IPS-NIHi7 (cell line): ENCODE data around the gene AVPR2.

Experiments
- DNase-seq: peaks from one replicate; pipeline ENCODE4 v3.0.0; 2012; ENCODE audit warnings: mixed read lengths; ENCODE audit errors: extremely low spot score

Gene AVPR2

DNA sequence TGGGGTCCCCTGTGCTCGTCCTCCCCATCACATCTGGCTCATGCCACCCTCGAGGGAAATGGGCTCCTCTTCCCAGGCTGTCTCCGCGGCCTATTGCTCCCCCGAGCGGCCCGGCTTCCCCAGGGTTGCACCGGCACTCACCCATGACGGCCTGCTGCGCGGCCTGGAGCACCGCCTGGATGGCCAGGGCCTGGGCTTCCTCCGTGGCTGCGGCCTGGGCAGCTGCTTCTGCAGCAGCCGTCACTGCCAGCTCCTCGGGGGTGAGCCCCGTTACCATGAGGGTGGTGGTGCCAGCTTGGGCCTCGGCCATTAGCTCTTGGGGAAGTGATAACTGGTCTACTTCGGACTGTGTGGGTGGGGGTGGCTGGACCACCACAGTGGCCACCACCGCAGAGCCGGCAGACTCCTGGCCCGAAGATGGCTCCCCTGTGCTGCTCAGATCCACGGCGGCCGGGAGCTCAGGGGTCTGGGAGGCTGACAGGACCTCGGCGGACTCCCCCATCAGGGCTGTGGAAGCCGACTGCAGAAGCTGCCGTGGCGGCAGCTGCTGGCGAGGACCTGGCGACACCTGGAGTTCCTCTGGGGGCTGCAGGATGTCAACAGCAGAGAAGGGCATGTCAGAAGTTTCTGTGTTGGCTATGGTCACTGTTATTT is 48.0 kb downstream of the AVPR2 start:
- no peak for DNase-seq

DNA sequence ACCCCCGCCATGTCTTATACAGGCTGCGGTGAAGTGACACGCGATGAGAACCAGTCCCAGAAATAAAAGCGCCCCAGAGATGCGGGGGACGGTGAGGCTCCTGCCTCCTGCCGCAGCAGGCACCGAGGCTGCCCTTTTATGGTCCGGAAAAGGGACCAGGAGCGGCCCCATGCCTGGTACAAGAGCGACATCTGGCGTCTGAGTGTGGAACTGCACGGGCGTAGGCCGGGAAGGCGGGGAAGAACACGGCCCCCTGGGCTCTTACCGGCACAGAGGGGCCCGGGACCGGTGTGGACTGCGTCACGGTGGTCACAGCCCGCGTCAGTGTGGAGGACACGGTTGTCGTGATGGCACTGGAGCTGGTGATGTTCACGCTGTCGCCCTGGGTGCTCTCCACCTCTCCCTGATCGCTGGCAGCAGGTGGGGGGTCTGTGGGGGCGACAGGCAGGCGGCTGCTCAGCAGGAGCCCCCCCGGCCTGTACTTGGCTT is 48.9 kb downstream of the AVPR2 start:
- DNase-seq = peak; percentile 73

- no peak for DNase-seq
These were observed 49.6 kb downstream of the AVPR2 start for GRCh38 chrX:153953892-153954557.

DNA sequence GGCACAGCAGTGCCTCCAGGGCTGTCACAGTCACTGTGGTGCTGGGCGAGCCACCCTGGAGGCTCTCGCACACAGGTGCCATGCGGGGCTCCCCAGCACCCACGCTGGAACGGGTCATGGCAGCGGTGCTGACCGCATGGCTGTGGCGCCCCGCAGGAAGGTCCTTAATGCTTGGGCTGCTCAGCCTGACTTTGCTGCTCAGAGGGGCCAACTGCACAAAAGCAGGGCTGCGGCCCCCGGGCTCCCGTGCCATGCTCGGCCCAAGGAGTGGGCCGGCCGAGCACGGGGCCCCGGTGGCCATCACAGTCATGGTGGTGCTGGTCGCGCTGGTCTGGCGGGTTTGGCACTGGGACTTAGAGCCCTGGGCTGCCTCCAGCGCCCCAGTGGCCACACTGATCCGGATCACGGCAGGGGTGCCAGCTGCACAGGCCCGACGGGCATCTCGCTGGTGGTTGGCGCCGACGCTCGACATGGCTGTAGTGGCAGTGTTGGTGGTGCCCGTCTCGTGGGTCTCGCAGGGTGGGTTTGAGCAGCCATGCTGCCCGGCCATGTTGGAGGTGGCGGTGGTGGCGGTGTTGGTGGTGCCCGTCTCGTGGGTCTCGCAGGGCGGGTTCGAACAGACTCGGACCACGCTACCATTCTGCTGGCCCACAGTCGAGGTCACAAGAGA is 50.2 kb downstream of the AVPR2 start:
- no peak for DNase-seq

DNA sequence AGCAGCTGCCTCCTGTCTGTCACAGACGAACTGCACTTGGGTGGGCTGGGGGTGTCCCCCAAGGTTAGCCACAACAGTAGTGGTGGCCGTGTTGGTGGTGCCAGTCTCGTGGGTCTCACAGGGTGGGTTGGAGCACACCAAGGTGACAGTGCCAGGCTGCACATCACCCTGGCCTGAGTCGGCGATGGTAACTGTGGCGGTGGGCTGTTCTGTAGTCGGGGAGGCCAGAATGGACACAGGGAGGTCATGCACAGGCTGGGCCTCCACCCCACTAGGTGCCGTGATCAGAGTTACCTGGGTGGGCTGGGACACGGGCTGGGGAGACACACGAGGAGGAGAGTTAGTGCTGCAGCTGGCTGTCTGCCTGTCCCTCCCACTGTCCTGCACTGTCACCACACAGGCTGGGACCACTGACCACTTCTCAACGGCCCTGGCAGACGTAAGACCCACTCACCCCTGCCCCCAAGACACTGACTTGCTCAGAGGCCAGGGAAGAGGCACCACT is 50.8 kb downstream of the AVPR2 start:
- DNase-seq = no peak

- DNase-seq = no peak
These were observed 51.8 kb downstream of the AVPR2 start for GRCh38 chrX:153956044-153956907.
